HCT116 (cell line): Measurements from ENCODE around the gene ANO9. TPM values are rescaled to one million over a fixed set of nuclear protein-coding genes. Genes with fewer than 3 reads are reported as not detected.

Source experiments
- ATAC-seq: fragments of 200-7000 bp; cut with Tn5 transposase; 2 replicates; pipeline ENCODE4 v1.9.1; 2020; ENCODE audit warnings: mild to moderate bottlenecking, moderate library complexity
- BruUV-seq: library from RNA; stranded (reverse); fragments of 400-500 nt; replicated peaks from 2 replicates; lab custom pipeline; 2021; lab: Mats Ljungman, UMichigan
- CTCF ChIA-PET: fragments of 300-600 bp; sonication (Branson Sonifier 250); formaldehyde crosslinking; loops from one replicate; lab custom pipeline; 2021; ENCODE audit warnings: antibody characterized with exemption; lab: Charles Lee
- POLR2A ChIA-PET: fragments of 300-600, 350-600 bp; sonication (Branson Sonifier 250); formaldehyde crosslinking; loops from one replicate; lab custom pipeline; 2021; ENCODE audit warnings: antibody characterized with exemption; lab: Charles Lee
- RAD21 ChIA-PET, 2 experiments: fragments of 300-600 bp; sonication (Branson Sonifier 250); formaldehyde crosslinking; loops; one replicate each; lab custom pipeline; 2023; ENCODE audit warnings: low total read pairs in 2 of 2; ENCODE audit not compliant: uncharacterized antibody in 2 of 2, unreplicated experiment in 2 of 2, low non-redundant PET in 1 of 2; lab: Charles Lee
- DNase-seq: peaks from one replicate; pipeline ENCODE4 v3.0.0-alpha.2; 2010; ENCODE audit warnings: low read depth, low spot score
- H2AFZ ChIP-seq: fragments of 200-600 bp; shearing (Covaris generic), sonication (generic); 2 replicates; pipeline ENCODE4 v1.6.1; 2017; ENCODE audit warnings: low read depth, mixed run types, mixed read lengths, antibody characterized with exemption, low read length; ENCODE audit not compliant: poor library complexity, severe bottlenecking
- H3K27ac ChIP-seq: 2 replicates; pipeline ENCODE4 v1.5.1; 2012; ENCODE audit warnings: low read depth, low read length
- H3K27me3 ChIP-seq: fragments of 200-600 bp; sonication (generic); 2 replicates; pipeline ENCODE4 v1.6.1; 2016; ENCODE audit warnings: mixed run types, low read length, mixed read lengths; ENCODE audit not compliant: insufficient read depth
- H3K36me3 ChIP-seq, 2 experiments: fragments of 200-500 bp in 1 of 2; fragments of 200-600 bp in 1 of 2; sonication (Bioruptor generic) in 1 of 2; sonication (generic) in 1 of 2; 2 replicates each; pipeline versions ENCODE4 v1.5.1 to v1.6.1; 2014 to 2016; ENCODE audit warnings: low read length in 2 of 2, inconsistent platforms in 1 of 2, mixed read lengths in 1 of 2, mixed run types in 1 of 2; ENCODE audit not compliant: insufficient read depth in 2 of 2, control insufficient read depth in 1 of 2
- H3K4me1 ChIP-seq, 2 experiments: fragments of 200-600 bp in 1 of 2; sonication (generic) in 1 of 2; 2 replicates each; pipeline versions ENCODE4 v1.5.1 to v1.6.1; 2012 to 2017; ENCODE audit warnings: low read length in 2 of 2, inconsistent platforms in 1 of 2, mild to moderate bottlenecking in 1 of 2, mixed read lengths in 1 of 2, mixed run types in 1 of 2, moderate library complexity in 1 of 2; ENCODE audit not compliant: insufficient read depth in 2 of 2, control insufficient read depth in 1 of 2
- H3K4me2 ChIP-seq: fragments of 200-600 bp; sonication (generic); 2 replicates; pipeline ENCODE4 v1.6.1; 2017; ENCODE audit warnings: mixed run types, low read length, mixed read lengths
- H3K4me3 ChIP-seq, 2 experiments: fragments of 200-600 bp in 1 of 2; sonication (generic) in 1 of 2; replicated peaks in 1 of 2; 2 replicates each; pipeline ENCODE4 v1.5.1; 2011 to 2016; ENCODE audit warnings: low read length in 2 of 2, control low read depth in 1 of 2, low read depth in 1 of 2, mild to moderate bottlenecking in 1 of 2, mixed read lengths in 1 of 2, mixed run types in 1 of 2
- H3K79me2 ChIP-seq: fragments of 200-600 bp; sonication (generic); 2 replicates; pipeline ENCODE4 v1.6.1; 2017; ENCODE audit warnings: mild to moderate bottlenecking, mixed run types, low read length, moderate library complexity, mixed read lengths; ENCODE audit not compliant: insufficient read depth
- H3K9ac ChIP-seq: fragments of 200-600 bp; sonication (generic); 2 replicates; pipeline ENCODE4 v1.6.1; 2016; ENCODE audit warnings: low read length, mixed read lengths
- H3K9me2 ChIP-seq: fragments of 200-600 bp; sonication (generic), shearing (Covaris generic); 2 replicates; pipeline ENCODE4 v1.6.1; 2017; ENCODE audit warnings: mixed run types, mild to moderate bottlenecking, moderate library complexity; ENCODE audit not compliant: insufficient read depth
- H3K9me3 ChIP-seq, 2 experiments: fragments of 200-500 bp in 1 of 2; fragments of 200-600 bp in 1 of 2; sonication (Bioruptor generic) in 1 of 2; sonication (generic) in 1 of 2; 2 replicates each; pipeline ENCODE4 v1.6.1; 2014 to 2017; ENCODE audit warnings: low read length in 2 of 2, mixed read lengths in 2 of 2, inconsistent platforms in 1 of 2, low read depth in 1 of 2, mild to moderate bottlenecking in 1 of 2, mixed run types in 1 of 2, moderate library complexity in 1 of 2; ENCODE audit not compliant: control insufficient read depth in 1 of 2, insufficient read depth in 1 of 2
- H4K20me1 ChIP-seq: fragments of 200-600 bp; sonication (generic), shearing (Covaris generic); 2 replicates; pipeline ENCODE4 v1.6.1; 2017; ENCODE audit warnings: mixed run types, mild to moderate bottlenecking, moderate library complexity; ENCODE audit not compliant: insufficient read depth
- ATF3 ChIP-seq: IDR thresholded peaks from 2 replicates; pipeline ENCODE4 v1.6.1; 2012
- CBX3 ChIP-seq: IDR thresholded peaks from 2 replicates; pipeline ENCODE4 v1.6.1; 2012; ENCODE audit warnings: low read depth
- CEBPB ChIP-seq: IDR thresholded peaks from 2 replicates; pipeline ENCODE4 v1.6.1; 2012; ENCODE audit warnings: low read depth
- CTCF ChIP-seq, 3 experiments: fragments of 200-600 bp in 1 of 3; sonication (generic) in 1 of 3; IDR thresholded peaks in 2 of 3; conservative IDR thresholded peaks in 1 of 3; 2 replicates each; pipeline ENCODE4 v1.5.1; 2012 to 2017; ENCODE audit warnings: low read depth in 2 of 3, low read length in 2 of 3, antibody characterized with exemption in 1 of 3, borderline replicate concordance in 1 of 3, control low read depth in 1 of 3, mild to moderate bottlenecking in 1 of 3, mixed read lengths in 1 of 3, mixed run types in 1 of 3, moderate library complexity in 1 of 3; ENCODE audit not compliant: insufficient read depth in 1 of 3
- EGR1 ChIP-seq: IDR thresholded peaks from 2 replicates; pipeline ENCODE4 v1.6.1; 2012; ENCODE audit warnings: low read depth
- ELF1 ChIP-seq: IDR thresholded peaks from 2 replicates; pipeline ENCODE4 v1.6.1; 2012; ENCODE audit warnings: low read depth, borderline replicate concordance
- EZH2 ChIP-seq: fragments of 200-600 bp; sonication (generic); IDR thresholded peaks from 2 replicates; pipeline ENCODE4 v1.6.1; 2017; ENCODE audit warnings: antibody characterized with exemption, mixed run types
- EZH2phosphoT487 ChIP-seq: fragments of 200-600 bp; IDR thresholded peaks from 2 replicates; pipeline ENCODE4 v1.6.1; 2018; ENCODE audit warnings: antibody characterized with exemption, borderline replicate concordance
- FOSL1 ChIP-seq: IDR thresholded peaks from 2 replicates; pipeline ENCODE4 v1.6.1; 2012; ENCODE audit warnings: low read depth
- JUND ChIP-seq: IDR thresholded peaks from 2 replicates; pipeline ENCODE4 v1.6.1; 2012
- POLR2A ChIP-seq: IDR thresholded peaks from 2 replicates; pipeline ENCODE4 v1.7.0; 2011; ENCODE audit warnings: borderline replicate concordance; ENCODE audit not compliant: insufficient read depth, insufficient read length; ENCODE audit errors: extremely low read depth
- POLR2AphosphoS5 ChIP-seq: IDR thresholded peaks from 2 replicates; pipeline ENCODE4 v1.6.1; 2011; ENCODE audit warnings: mild to moderate bottlenecking, low read depth, low read length, moderate library complexity
- RAD21 ChIP-seq: IDR thresholded peaks from 2 replicates; pipeline ENCODE4 v1.6.1; 2012; ENCODE audit warnings: low read depth, mild to moderate bottlenecking
- SP1 ChIP-seq: IDR thresholded peaks from 2 replicates; pipeline ENCODE4 v1.6.1; 2012; ENCODE audit warnings: low read depth
- SRF ChIP-seq: IDR thresholded peaks from 2 replicates; pipeline ENCODE4 v1.6.1; 2012; ENCODE audit warnings: low read depth
- TCF7L2 ChIP-seq: IDR thresholded peaks from 2 replicates; pipeline ENCODE4 v1.7.0; 2011; ENCODE audit warnings: borderline replicate concordance, inconsistent platforms; ENCODE audit not compliant: insufficient read depth, insufficient read length; ENCODE audit errors: extremely low read depth
- ZBTB33 ChIP-seq: IDR thresholded peaks from 2 replicates; pipeline ENCODE4 v1.6.1; 2011; ENCODE audit warnings: mild to moderate bottlenecking, low read length, moderate library complexity; ENCODE audit not compliant: insufficient replicate concordance; ENCODE audit errors: extremely low read depth
- ZFX ChIP-seq: fragments of 450-650 bp; IDR thresholded peaks from 2 replicates; pipeline ENCODE4 v1.6.1; 2017
- ZNF274 ChIP-seq: fragments of 200-500 bp; sonication (Bioruptor generic); IDR thresholded peaks from 2 replicates; pipeline ENCODE4 v1.6.1; 2014; ENCODE audit warnings: mild to moderate bottlenecking, low read depth, low read length, inconsistent platforms
- intact Hi-C: fragments of 100-400 bp; cut with micrococcal nuclease; formaldehyde crosslinking; loops from 2 replicates; pipeline ENCODE4 v1.10.0; 2022
- total RNA-seq: library from RNA; stranded (reverse); gene quantifications from one replicate; pipeline ENCODE4 v1.2.1, GENCODE V29; 2021; ENCODE audit not compliant: unreplicated experiment

Gene ANO9
- total RNA-seq, 1 experiment from 2014 or later = 70.3 TPM

GRCh38 chr11:400241-400689 is 41.5 kb downstream of the ANO9 start:
- CTCF ChIA-PET = no interaction called here
- TF ChIP-seq EZH2phosphoT487 (no peak), EGR1 (no peak), SRF (no peak), CEBPB (no peak)
- TF ChIP-seq, all 23 proteins: peak for 0
- peaks cover 8 to 15% of the 10 kb centered on the region in 2 experiments; a peak in 3 of 4 replicates for H3K4me1 ChIP-seq
- H3K79me2 ChIP-seq = peaks cover 23% of the 10 kb centered on the region
- no peaks in the 10 kb centered on the region for H3K27me3 ChIP-seq
- no peak overlapping the region for H3K4me3 ChIP-seq
- no peak overlapping the region for H3K27ac ChIP-seq
- BruUV-seq = no TSS peak
- H3K9me3 ChIP-seq = no peaks in the 10 kb centered on the region
- no peak overlapping the region for H2AFZ ChIP-seq
- H4K20me1 ChIP-seq = no peaks in the 10 kb centered on the region
- H3K4me2 ChIP-seq = no peak overlapping the region
- POLR2A ChIA-PET = no interaction called here
- intact Hi-C loops = no loop called here
- peaks cover 9 to 50% of the 10 kb centered on the region in 2 experiments; a peak in 3 of 4 replicates for H3K36me3 ChIP-seq
- no peak for DNase-seq
- ATAC-seq = no peak
- RAD21 ChIA-PET = no interaction called here
- H3K9me2 ChIP-seq = no peaks in the 10 kb centered on the region
- no peak overlapping the region for H3K9ac ChIP-seq

GRCh38 chr11:399731-400211 is 42.0 kb downstream of the ANO9 start:
- Histone ChIP-seq H4K20me1 (no peaks in the 10 kb centered on the region), H3K4me1 (peaks cover 9 to 16% of the 10 kb centered on the region in 2 experiments; a peak in 3 of 4 replicates), H3K9ac (no peak overlapping the region), H3K36me3 (peaks cover 9 to 50% of the 10 kb centered on the region in 2 experiments; a peak in 3 of 4 replicates), H3K27ac (no peak overlapping the region), H3K79me2 (peaks cover 28% of the 10 kb centered on the region), H3K27me3 (no peaks in the 10 kb centered on the region), H3K4me2 (no peak overlapping the region), H3K9me3 (no peaks in the 10 kb centered on the region), H3K4me3 (no peak overlapping the region), H2AFZ (no peak overlapping the region), H3K9me2 (no peaks in the 10 kb centered on the region)
- no peak for DNase-seq
- CTCF ChIA-PET = no interaction called here
- intact Hi-C loops = loop anchor here (10.0 kb wide), 1 partner anchor 95 kb away; the partner anchor contains the start of gene IFITM2
- ATAC-seq = no peak
- BruUV-seq = no TSS peak
- RAD21 ChIA-PET = no interaction called here
- POLR2A ChIA-PET = no interaction called here
- TF ChIP-seq ATF3 (no peak), SRF (no peak), CBX3 (no peak), SP1 (no peak), ZBTB33 (no peak), POLR2A (no peak), RAD21 (no peak), CEBPB (no peak), CTCF (IDR thresholded peaks at IDR 0.05 in 2 of 3, conservative IDR thresholded peaks at IDR 0.05 in 1 of 3; ENCODE audit: borderline replicate concordance in 1 of 3, insufficient read depth in 1 of 3, low read depth in 2 of 3, low read length in 2 of 3) (no peak), ZNF274 (no peak), FOSL1 (no peak), POLR2AphosphoS5 (no peak), JUND (no peak), ELF1 (no peak), TCF7L2 (no peak), EZH2 (no peak), ZFX (no peak)
